ENCODE measurements around the gene THAP3. TPM values are rescaled to one million over a fixed set of nuclear protein-coding genes. Genes with fewer than 3 reads are reported as not detected.

Gene THAP3
- total and polyA plus RNA-seq, 7 donors = 12.6 to 30.6 (median 22.7) TPM

- H3K4me3 ChIP-seq = no peak overlapping the region
- WGBS, 2 donors = 91 to 95% methylated on average over 6 of the region's 6 CpGs
- H3K9me3 ChIP-seq = no peaks in the 10 kb centered on the region
- H3K4me1 ChIP-seq = peaks cover 0 to 3% (median 0%) of the 10 kb centered on the region in 4 donors
- no peak for DNase-seq
- intact Hi-C loops (cut with DNase I) = loop anchor here (5.0 kb wide), 1 partner anchor 161 kb away; no protein-coding TSS in a partner anchor
- no peak overlapping the region for H3K27ac ChIP-seq
- peaks cover 4 to 58% (median 27%) of the 10 kb centered on the region in 4 donors for H3K36me3 ChIP-seq
- no peaks in the 10 kb centered on the region for H3K27me3 ChIP-seq
- TF ChIP-seq POLR2A (IDR thresholded peaks at IDR 0.05) = no peak
- TF ChIP-seq, protein P1, sequence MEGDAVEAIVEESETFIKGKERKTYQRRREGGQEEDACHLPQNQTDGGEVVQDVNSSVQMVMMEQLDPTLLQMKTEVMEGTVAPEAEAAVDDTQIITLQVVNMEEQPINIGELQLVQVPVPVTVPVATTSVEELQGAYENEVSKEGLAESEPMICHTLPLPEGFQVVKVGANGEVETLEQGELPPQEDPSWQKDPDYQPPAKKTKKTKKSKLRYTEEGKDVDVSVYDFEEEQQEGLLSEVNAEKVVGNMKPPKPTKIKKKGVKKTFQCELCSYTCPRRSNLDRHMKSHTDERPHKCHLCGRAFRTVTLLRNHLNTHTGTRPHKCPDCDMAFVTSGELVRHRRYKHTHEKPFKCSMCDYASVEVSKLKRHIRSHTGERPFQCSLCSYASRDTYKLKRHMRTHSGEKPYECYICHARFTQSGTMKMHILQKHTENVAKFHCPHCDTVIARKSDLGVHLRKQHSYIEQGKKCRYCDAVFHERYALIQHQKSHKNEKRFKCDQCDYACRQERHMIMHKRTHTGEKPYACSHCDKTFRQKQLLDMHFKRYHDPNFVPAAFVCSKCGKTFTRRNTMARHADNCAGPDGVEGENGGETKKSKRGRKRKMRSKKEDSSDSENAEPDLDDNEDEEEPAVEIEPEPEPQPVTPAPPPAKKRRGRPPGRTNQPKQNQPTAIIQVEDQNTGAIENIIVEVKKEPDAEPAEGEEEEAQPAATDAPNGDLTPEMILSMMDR (IDR thresholded peaks at IDR 0.05) = no peak
- no peak for TF ChIP-seq EP300 (IDR thresholded peaks at IDR 0.05)
- no peak for TF ChIP-seq POLR2AphosphoS5 (IDR thresholded peaks at IDR 0.05)
Observed at GRCh38 chr1:6648556-6648955, 23.9 kb downstream of the THAP3 start.

- no peak for DNase-seq
- no peak for TF ChIP-seq POLR2A (IDR thresholded peaks at IDR 0.05)
- no peak for TF ChIP-seq POLR2AphosphoS5 (IDR thresholded peaks at IDR 0.05)
- TF ChIP-seq EP300 (IDR thresholded peaks at IDR 0.05) = no peak
- TF ChIP-seq, protein P1 (IDR thresholded peaks at IDR 0.05) = no peak
- H3K36me3 ChIP-seq = peaks cover 0 to 43% (median 22%) of the 10 kb centered on the region in 4 donors
- intact Hi-C loops (cut with DNase I) = no loop called here
- WGBS, 2 donors = 87 to 92% methylated on average over 17 of the region's 17 CpGs
- no peaks in the 10 kb centered on the region for H3K4me1 ChIP-seq
- no peaks in the 10 kb centered on the region for H3K27me3 ChIP-seq
- no peak overlapping the region for H3K27ac ChIP-seq
- no peak overlapping the region for H3K4me3 ChIP-seq
- no peaks in the 10 kb centered on the region for H3K9me3 ChIP-seq
Observed at GRCh38 chr1:6651909-6652308, 27.2 kb downstream of the THAP3 start.

GRCh38 chr1:6652986-6653385, 28.3 kb downstream of the THAP3 start:
- Histone ChIP-seq H3K27me3 (no peaks in the 10 kb centered on the region), H3K27ac (no peak overlapping the region), H3K4me3 (no peak overlapping the region), H3K36me3 (peaks cover 0 to 43% (median 22%) of the 10 kb centered on the region in 4 donors), H3K4me1 (no peaks in the 10 kb centered on the region), H3K9me3 (no peaks in the 10 kb centered on the region)
- TF ChIP-seq POLR2AphosphoS5 (IDR thresholded peaks at IDR 0.05) = no peak
- TF ChIP-seq, protein P1 (IDR thresholded peaks at IDR 0.05) = no peak
- no peak for TF ChIP-seq POLR2A (IDR thresholded peaks at IDR 0.05)
- no peak for TF ChIP-seq EP300 (IDR thresholded peaks at IDR 0.05)
- intact Hi-C loops (cut with DNase I) = no loop called here
- DNase-seq = no peak
- WGBS, 2 donors = 76 to 90% methylated on average over 6 of the region's 6 CpGs

- no peak overlapping the region for H3K27ac ChIP-seq
- 94 to 95% methylated on average over 23 of the region's 23 CpGs for WGBS, 2 donors
- H3K4me1 ChIP-seq = no peaks in the 10 kb centered on the region
- no peak overlapping the region for H3K4me3 ChIP-seq
- DNase-seq = no peak
- TF ChIP-seq, protein P1 (IDR thresholded peaks at IDR 0.05) = no peak
- TF ChIP-seq POLR2A (IDR thresholded peaks at IDR 0.05) = no peak
- TF ChIP-seq EP300 (IDR thresholded peaks at IDR 0.05) = no peak
- TF ChIP-seq POLR2AphosphoS5 (IDR thresholded peaks at IDR 0.05) = no peak
- intact Hi-C loops (cut with DNase I) = no loop called here
- H3K36me3 ChIP-seq = peaks cover 0 to 43% (median 22%) of the 10 kb centered on the region in 4 donors
- H3K9me3 ChIP-seq = no peaks in the 10 kb centered on the region
- H3K27me3 ChIP-seq = no peaks in the 10 kb centered on the region
Observed at GRCh38 chr1:6653436-6654290, 29.0 kb downstream of the THAP3 start.
